VCaP (cell line): ENCODE results near the gene ACKR2.

ENCODE experiments used
- H3K27ac ChIP-seq: fragments of 450-650 bp; 2 replicates; pipeline ENCODE4 v1.5.1; 2017
- TF ChIP-seq, protein P1 (sequence below): fragments of 450-650 bp; conservative IDR thresholded peaks from 2 replicates; pipeline ENCODE4 v1.5.1; 2017; ENCODE audit warnings: mild to moderate bottlenecking, moderate library complexity

Gene ACKR2

DNA sequence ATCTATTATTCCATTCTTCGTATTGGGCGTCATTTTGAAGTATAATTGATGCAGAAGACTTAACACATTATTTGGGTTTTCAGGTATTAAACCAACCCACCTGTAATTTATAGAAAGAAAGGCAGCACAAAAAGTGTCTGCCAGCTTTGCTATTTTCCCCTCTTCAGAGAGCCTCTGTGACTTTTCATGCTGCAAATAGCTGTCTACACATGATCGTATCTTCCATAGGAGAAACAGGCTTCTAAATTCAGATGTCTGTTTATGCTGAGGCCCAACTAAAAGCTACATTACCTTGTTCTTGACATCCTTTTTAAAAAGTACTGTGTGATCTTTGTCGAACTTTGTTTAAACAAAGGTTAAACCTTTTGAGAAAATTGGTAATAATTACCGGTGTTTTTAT, 5.0 kb downstream of the ACKR2 start:
- TF ChIP-seq, protein P1, sequence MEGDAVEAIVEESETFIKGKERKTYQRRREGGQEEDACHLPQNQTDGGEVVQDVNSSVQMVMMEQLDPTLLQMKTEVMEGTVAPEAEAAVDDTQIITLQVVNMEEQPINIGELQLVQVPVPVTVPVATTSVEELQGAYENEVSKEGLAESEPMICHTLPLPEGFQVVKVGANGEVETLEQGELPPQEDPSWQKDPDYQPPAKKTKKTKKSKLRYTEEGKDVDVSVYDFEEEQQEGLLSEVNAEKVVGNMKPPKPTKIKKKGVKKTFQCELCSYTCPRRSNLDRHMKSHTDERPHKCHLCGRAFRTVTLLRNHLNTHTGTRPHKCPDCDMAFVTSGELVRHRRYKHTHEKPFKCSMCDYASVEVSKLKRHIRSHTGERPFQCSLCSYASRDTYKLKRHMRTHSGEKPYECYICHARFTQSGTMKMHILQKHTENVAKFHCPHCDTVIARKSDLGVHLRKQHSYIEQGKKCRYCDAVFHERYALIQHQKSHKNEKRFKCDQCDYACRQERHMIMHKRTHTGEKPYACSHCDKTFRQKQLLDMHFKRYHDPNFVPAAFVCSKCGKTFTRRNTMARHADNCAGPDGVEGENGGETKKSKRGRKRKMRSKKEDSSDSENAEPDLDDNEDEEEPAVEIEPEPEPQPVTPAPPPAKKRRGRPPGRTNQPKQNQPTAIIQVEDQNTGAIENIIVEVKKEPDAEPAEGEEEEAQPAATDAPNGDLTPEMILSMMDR: no peak
- H3K27ac ChIP-seq: no peak overlapping the region

GRCh38 chr3:42814914-42815507, 5.8 kb downstream of the ACKR2 start:
- H3K27ac ChIP-seq: peak overlapping the region; percentile 25; the same call in 1 of the 2 replicates
- TF ChIP-seq, protein P1: no peak

- TF ChIP-seq, protein P1: no peak
- H3K27ac ChIP-seq: peak overlapping the region; percentile 25; the same call in 1 of the 2 replicates
Observed at GRCh38 chr3:42815826-42816225, 6.6 kb downstream of the ACKR2 start.

- H3K27ac ChIP-seq: peak overlapping the region; percentile 79
- TF ChIP-seq, protein P1: 0 out of 2 replicates have a peak, but pooled peaks have one; percentile 11
Observed at GRCh38 chr3:42819351-42819965, 10.2 kb downstream of the ACKR2 start.

- H3K27ac ChIP-seq: peak overlapping the region; percentile 79
- TF ChIP-seq, protein P1: no peak
Observed at GRCh38 chr3:42820746-42821051, 11.5 kb downstream of the ACKR2 start.

- TF ChIP-seq, protein P1: no peak
- H3K27ac ChIP-seq: peak overlapping the region; percentile 28
Observed at GRCh38 chr3:42822828-42823227, 13.6 kb downstream of the ACKR2 start.

DNA sequence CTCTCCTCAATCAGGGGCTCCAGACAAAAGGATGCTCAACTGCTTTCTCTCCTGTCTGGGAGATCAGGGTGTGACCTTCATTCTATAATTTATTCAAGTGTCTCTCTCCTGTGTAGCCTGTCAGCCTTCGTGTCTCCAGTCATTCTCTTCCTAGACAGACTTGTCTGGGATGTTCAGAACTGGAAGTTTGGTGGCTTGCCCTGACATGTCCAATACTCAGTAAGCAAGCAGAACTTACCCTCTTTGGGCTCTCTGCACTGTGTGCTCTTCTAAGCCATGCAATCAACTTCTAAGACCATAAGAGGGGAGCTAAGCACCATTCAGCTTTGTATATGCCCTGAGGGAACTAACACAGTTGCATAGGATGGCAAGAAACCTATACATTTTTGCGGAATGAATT, 14.1 kb downstream of the ACKR2 start:
- TF ChIP-seq, protein P1: no peak
- peak overlapping the region; percentile 28 for H3K27ac ChIP-seq
